ENCODE measurements around the gene EPHB6.

EPHB6 gene

GRCh38 chr7:142914121-142914520, 59.2 kb downstream of the EPHB6 start:
- no peak for FAIRE-seq
- no peak for DNase-seq (ENCODE audit: extremely low spot score, insufficient read length, low read depth)

DNA sequence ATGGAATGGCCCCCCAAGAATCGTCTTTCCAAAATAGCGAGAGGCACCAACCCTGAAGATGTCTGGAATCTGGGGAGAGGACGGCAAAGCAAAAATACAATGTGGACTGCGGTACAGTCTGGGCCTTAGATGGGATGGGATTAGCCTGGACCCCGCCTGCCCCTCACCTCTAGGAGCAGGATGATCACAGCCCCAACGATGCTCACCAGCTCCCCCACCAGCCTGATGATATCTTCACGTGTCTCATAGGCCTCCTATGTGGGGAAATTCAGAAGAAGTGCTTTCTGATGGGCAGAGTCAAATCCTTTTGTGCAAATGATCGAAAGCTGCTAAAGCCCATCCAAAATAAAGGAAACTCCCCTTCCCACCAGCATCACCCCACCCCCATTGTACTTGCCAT, 60.4 kb downstream of the EPHB6 start:
- DNase-seq (ENCODE audit: extremely low spot score, insufficient read length, low read depth) (no peak), FAIRE-seq (no peak)

- DNase-seq (ENCODE audit: extremely low spot score, insufficient read length, low read depth), result no peak
- no peak for FAIRE-seq
Observed at GRCh38 chr7:142916508-142916907, 61.6 kb downstream of the EPHB6 start.

DNA sequence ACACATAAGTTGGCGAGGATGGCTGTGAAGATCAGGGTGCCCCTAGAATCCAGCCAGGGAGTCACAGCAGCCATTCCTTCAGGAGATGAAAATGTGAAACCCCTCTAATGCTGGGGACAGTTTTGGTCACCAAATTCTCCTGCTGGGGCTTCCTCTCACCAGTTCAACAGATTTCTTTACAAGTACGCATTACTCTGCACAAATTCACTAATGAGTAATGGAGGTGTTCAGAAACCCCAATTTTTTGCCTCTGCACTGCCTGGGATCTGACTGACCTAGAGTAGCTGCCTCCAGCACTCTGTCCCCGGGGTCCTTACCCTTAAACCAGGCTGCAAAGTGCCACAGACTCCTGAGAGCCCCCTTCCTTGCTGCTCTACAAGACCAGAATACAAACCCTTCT, 62.6 kb downstream of the EPHB6 start:
- no peak for FAIRE-seq
- no peak for DNase-seq (ENCODE audit: extremely low spot score, insufficient read length, low read depth)

GRCh38 chr7:142918901-142919300, 64.0 kb downstream of the EPHB6 start:
- no peak for FAIRE-seq
- no peak for DNase-seq (ENCODE audit: extremely low spot score, insufficient read length, low read depth)

- FAIRE-seq, result no peak
- DNase-seq (ENCODE audit: extremely low spot score, insufficient read length, low read depth), result no peak
Observed at GRCh38 chr7:142919656-142920055, 64.8 kb downstream of the EPHB6 start.

Data from GM18507 (cell line).